SU-DHL-6 (cell line): Measurements from ENCODE around the gene TMEM50B.
"Not testable (repeated sequence)": the region's sequence is repeated elsewhere in the genome, so short reads cannot be mapped to it uniquely, and the experiment has no call there.

Source experiments
- H2AFZ ChIP-seq: fragments of 200-600 bp; sonication (generic); 2 replicates; pipeline ENCODE4 v1.6.1; 2014; ENCODE audit warnings: low read depth, mild to moderate bottlenecking, moderate library complexity, mixed read lengths, antibody characterized with exemption, low read length; ENCODE audit not compliant: severe bottlenecking
- H3F3A ChIP-seq: fragments of 200-600 bp; shearing (Covaris generic); 2 replicates; pipeline ENCODE4 v1.6.0; 2016; ENCODE audit warnings: antibody characterized with exemption, mild to moderate bottlenecking; ENCODE audit not compliant: insufficient read depth
- H3K27ac ChIP-seq: fragments of 200-600 bp; sonication (generic); 2 replicates; pipeline ENCODE4 v1.5.1; 2016; ENCODE audit warnings: low read depth, mild to moderate bottlenecking, low read length, moderate library complexity, mixed read lengths
- H3K27me3 ChIP-seq: fragments of 200-600 bp; sonication (generic), shearing (Covaris generic); 2 replicates; pipeline ENCODE4 v1.6.0; 2014; ENCODE audit warnings: mild to moderate bottlenecking, low read length
- H3K36me3 ChIP-seq: fragments of 200-600 bp; sonication (generic); 2 replicates; pipeline ENCODE4 v1.6.1; 2014; ENCODE audit warnings: mild to moderate bottlenecking, low read length, mixed read lengths
- H3K4me2 ChIP-seq: fragments of 300-600, 200-600 bp; shearing (Covaris generic), sonication (generic); 2 replicates; pipeline ENCODE4 v1.6.0; 2014; ENCODE audit warnings: low read length, low read depth, mild to moderate bottlenecking; ENCODE audit not compliant: poor library complexity, severe bottlenecking
- H3K4me3 ChIP-seq: fragments of 200-600 bp; sonication (generic); 2 replicates; pipeline ENCODE4 v1.5.1; 2014; ENCODE audit warnings: antibody characterized with exemption, low read length, mild to moderate bottlenecking, mixed read lengths; ENCODE audit not compliant: insufficient read depth, poor library complexity, severe bottlenecking
- H3K79me2 ChIP-seq: fragments of 200-600 bp; sonication (generic); 2 replicates; pipeline ENCODE4 v1.6.1; 2014; ENCODE audit warnings: mild to moderate bottlenecking, low read length, moderate library complexity; ENCODE audit not compliant: insufficient read depth
- H3K9ac ChIP-seq: fragments of 200-600 bp; sonication (generic); 2 replicates; pipeline ENCODE4 v1.7.0; 2014; ENCODE audit warnings: mild to moderate bottlenecking, low read length
- H3K9me2 ChIP-seq: fragments of 200-600 bp; sonication (generic); replicated peaks from 2 replicates; pipeline ENCODE4 v1.6.1; 2014; ENCODE audit warnings: low read length; ENCODE audit not compliant: insufficient read depth
- H3K9me3 ChIP-seq: fragments of 200-600 bp; sonication (generic); 2 replicates; pipeline ENCODE4 v1.6.1; 2014; ENCODE audit warnings: low read length, mixed read lengths; ENCODE audit not compliant: insufficient read depth
- H4K20me1 ChIP-seq: fragments of 200-600 bp; sonication (generic); 2 replicates; pipeline ENCODE4 v1.6.1; 2014; ENCODE audit warnings: low read depth, mild to moderate bottlenecking, antibody characterized with exemption, low read length, moderate library complexity, mixed read lengths
- EZH2phosphoT487 ChIP-seq: fragments of 200-600 bp; sonication (generic), shearing (Covaris generic); conservative IDR thresholded peaks from 2 replicates; pipeline ENCODE4 v1.6.1; 2018; ENCODE audit warnings: mild to moderate bottlenecking, antibody characterized with exemption, low read length, moderate library complexity, mixed read lengths
- TF ChIP-seq, protein P1 (sequence below): fragments of 200-600 bp; sonication (generic); IDR thresholded peaks from one replicate; pipeline ENCODE4 v1.5.1; 2017; ENCODE audit warnings: antibody characterized with exemption, mild to moderate bottlenecking, low read length, moderate library complexity; ENCODE audit not compliant: insufficient read depth, poor library complexity, severe bottlenecking

The TMEM50B gene

DNA sequence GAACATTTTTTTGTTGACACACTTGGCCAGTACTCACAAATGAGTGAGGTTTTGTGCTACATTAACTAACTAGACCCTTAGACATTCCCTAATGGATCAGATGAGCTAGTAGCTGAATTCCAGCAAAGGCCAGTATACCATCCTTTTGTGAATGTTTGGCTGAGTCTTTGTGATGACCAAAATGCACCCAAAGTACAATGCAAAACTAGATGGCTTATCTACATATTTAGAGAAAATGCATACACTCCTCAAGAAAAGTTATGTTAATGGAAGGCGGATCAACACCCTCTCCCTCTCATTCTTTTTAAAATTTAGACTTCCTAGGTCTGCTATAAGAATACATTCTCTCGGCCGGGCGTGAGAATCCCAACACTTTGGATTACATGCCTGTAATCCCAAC lies 31.9 kb upstream of the TMEM50B start:
- no peaks in the 10 kb centered on the region for H3K9me3 ChIP-seq
- no peak overlapping the region for H3K4me3 ChIP-seq
- no peak overlapping the region for H2AFZ ChIP-seq
- peaks cover 42% of the 10 kb centered on the region for H3K36me3 ChIP-seq
- H3F3A ChIP-seq: peaks cover 3% of the 10 kb centered on the region; the same call in 1 of the 2 replicates
- H4K20me1 ChIP-seq: no peaks in the 10 kb centered on the region
- no peaks in the 10 kb centered on the region for H3K79me2 ChIP-seq
- no peaks in the 10 kb centered on the region for H3K27me3 ChIP-seq
- H3K9ac ChIP-seq: no peak overlapping the region
- TF ChIP-seq, protein P1, sequence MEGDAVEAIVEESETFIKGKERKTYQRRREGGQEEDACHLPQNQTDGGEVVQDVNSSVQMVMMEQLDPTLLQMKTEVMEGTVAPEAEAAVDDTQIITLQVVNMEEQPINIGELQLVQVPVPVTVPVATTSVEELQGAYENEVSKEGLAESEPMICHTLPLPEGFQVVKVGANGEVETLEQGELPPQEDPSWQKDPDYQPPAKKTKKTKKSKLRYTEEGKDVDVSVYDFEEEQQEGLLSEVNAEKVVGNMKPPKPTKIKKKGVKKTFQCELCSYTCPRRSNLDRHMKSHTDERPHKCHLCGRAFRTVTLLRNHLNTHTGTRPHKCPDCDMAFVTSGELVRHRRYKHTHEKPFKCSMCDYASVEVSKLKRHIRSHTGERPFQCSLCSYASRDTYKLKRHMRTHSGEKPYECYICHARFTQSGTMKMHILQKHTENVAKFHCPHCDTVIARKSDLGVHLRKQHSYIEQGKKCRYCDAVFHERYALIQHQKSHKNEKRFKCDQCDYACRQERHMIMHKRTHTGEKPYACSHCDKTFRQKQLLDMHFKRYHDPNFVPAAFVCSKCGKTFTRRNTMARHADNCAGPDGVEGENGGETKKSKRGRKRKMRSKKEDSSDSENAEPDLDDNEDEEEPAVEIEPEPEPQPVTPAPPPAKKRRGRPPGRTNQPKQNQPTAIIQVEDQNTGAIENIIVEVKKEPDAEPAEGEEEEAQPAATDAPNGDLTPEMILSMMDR: no peak
- no peak for TF ChIP-seq EZH2phosphoT487
- no peak overlapping the region for H3K4me2 ChIP-seq
- H3K9me2 ChIP-seq: no peaks in the 10 kb centered on the region
- H3K27ac ChIP-seq: no peak overlapping the region

DNA sequence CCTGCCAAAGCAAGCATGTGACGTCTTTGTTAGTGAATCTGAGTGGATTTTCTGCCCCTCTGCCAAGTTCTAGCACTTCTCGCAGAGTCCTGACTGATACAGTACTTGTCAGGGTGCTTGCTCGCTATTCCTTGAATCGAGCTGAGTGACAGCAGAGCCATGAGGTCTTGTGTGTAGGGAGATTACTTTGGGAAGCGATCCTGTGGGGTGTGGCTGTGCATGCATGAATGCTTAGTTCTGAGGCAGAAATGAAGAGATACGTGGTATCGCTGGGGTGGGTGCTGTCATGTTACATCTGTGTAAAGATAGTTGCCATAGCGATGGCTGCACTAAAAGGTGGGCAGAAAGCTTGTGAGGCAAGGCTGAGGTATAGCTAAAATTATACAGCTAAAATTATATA lies 31.1 kb upstream of the TMEM50B start:
- Histone ChIP-seq H3K79me2 (no peaks in the 10 kb centered on the region), H3K9me3 (no peaks in the 10 kb centered on the region), H3K9ac (no peak overlapping the region), H3K36me3 (peaks cover 36% of the 10 kb centered on the region), H3K9me2 (no peaks in the 10 kb centered on the region), H3K27ac (no peak overlapping the region), H3K4me2 (no peak overlapping the region), H2AFZ (no peak overlapping the region), H4K20me1 (no peaks in the 10 kb centered on the region), H3K27me3 (no peaks in the 10 kb centered on the region), H3K4me3 (no peak overlapping the region), H3F3A (peaks cover 3% of the 10 kb centered on the region; the same call in 1 of the 2 replicates)
- TF ChIP-seq EZH2phosphoT487: no peak
- TF ChIP-seq, protein P1: no peak

DNA sequence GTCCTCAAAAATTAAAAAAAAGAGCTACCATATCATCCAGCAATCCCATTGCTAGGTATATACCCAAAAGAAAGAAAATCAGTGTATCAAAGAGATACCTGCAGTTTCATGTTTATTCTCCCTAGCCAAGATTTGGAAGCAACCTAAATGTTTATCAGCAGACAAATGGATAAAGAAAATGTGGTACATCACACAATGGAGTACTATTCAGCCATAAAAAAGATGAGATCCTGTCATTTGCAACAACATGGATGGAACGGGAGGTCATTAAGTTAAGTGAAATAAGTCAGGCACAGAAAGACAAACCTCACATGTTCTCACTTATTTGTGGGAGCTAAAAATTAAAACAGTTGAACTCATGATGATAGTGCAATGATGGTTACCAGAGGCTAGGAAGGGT lies 27.2 kb upstream of the TMEM50B start:
- not testable (repeated sequence) for H3K27ac ChIP-seq, H3K9me2 ChIP-seq, H3K4me3 ChIP-seq, H2AFZ ChIP-seq, H3K9ac ChIP-seq, H4K20me1 ChIP-seq, H3K79me2 ChIP-seq, H3K9me3 ChIP-seq, H3K4me2 ChIP-seq, H3F3A ChIP-seq, H3K27me3 ChIP-seq
- peaks cover 41% of the 10 kb centered on the region for H3K36me3 ChIP-seq

DNA sequence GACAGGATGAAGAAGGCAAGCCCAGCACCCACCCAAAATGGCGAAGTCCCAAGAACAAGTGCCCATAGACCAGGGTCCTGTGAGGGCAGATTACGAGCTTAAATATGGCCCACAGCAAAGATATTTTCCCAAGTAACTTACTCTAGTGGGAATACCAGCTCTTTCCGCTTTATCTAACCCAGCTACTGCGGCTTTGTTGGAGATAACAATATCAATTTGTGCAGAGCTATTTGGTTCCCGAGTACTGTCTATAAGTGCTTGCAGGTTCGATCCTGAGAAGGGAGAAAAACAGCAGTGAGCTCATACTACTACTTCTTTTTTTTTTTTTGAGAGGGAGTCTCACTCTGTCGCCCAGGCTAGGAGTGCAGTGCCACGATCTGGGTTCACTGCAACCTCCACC lies 26.1 kb upstream of the TMEM50B start:
- Histone ChIP-seq H3K4me3 (no peak overlapping the region), H3K9me3 (no peaks in the 10 kb centered on the region), H3K27me3 (no peaks in the 10 kb centered on the region), H4K20me1 (no peaks in the 10 kb centered on the region), H3F3A (peaks cover 9% of the 10 kb centered on the region; the same call in 1 of the 2 replicates), H3K9ac (no peak overlapping the region), H3K36me3 (peaks cover 35% of the 10 kb centered on the region), H3K4me2 (no peak overlapping the region), H3K9me2 (no peaks in the 10 kb centered on the region), H3K27ac (no peak overlapping the region), H3K79me2 (no peaks in the 10 kb centered on the region), H2AFZ (no peak overlapping the region)
- no peak for TF ChIP-seq EZH2phosphoT487
- TF ChIP-seq, protein P1: no peak
